NK-92 (cell line): ENCODE measurements around the gene TXNDC11.

ENCODE experiments used
- DNase-seq: peaks from one replicate; lab custom pipeline; 2025; ENCODE audit not compliant: unreplicated experiment; lab: John Stamatoyannopoulos, UW

The TXNDC11 gene

GRCh38 chr16:11632455-11632939 lies 110.2 kb downstream of the TXNDC11 start:
- DNase-seq = no peak

DNA sequence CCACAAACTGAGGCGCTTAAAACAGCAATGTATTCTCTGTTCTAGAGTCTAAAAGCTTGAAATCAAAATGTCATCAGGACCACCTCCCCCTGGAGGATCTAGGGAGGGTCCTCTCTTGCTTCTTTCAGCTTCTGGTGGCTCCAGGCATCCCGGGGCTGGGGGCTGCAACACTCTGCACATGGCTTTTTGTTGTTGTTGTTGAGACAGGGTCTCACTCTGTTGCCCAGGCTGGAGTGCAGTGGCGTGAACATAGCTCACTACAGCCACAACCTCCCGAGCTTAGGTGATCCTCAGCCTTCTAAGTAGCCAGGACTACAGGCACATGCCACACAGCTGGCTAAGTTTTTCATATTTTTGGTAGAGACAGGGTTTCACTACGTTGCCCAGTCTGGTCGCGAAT lies 111.4 kb downstream of the TXNDC11 start:
- DNase-seq = no peak

- DNase-seq = no peak
These were observed 111.9 kb downstream of the TXNDC11 start for GRCh38 chr16:11630768-11631056.

- no peak for DNase-seq
These were observed 112.5 kb downstream of the TXNDC11 start for GRCh38 chr16:11630046-11630767.
